Panc1 (cell line): ENCODE data around the gene FN3KRP. TPM values are rescaled to one million over a fixed set of nuclear protein-coding genes. Genes with fewer than 3 reads are reported as not detected.

Experiments
- ATAC-seq: fragments of 200-7000 bp; cut with Tn5 transposase; 2 replicates; pipeline ENCODE4 v1.9.1; 2020; ENCODE audit warnings: mild to moderate bottlenecking, moderate library complexity
- BruUV-seq: library from RNA; stranded (reverse); fragments of 400-500 nt; replicated peaks from 2 replicates; lab custom pipeline; 2021; lab: Mats Ljungman, UMichigan
- CTCF ChIA-PET: fragments of 300-600 bp; sonication (Branson Sonifier 250); formaldehyde crosslinking; loops from one replicate; lab custom pipeline; 2022; ENCODE audit warnings: antibody characterized with exemption; lab: Charles Lee
- POLR2A ChIA-PET: fragments of 300-600 bp; sonication (Branson Sonifier 250); formaldehyde crosslinking; loops from one replicate; lab custom pipeline; 2022; ENCODE audit warnings: antibody characterized with exemption; lab: Charles Lee
- DNase-seq: peaks from one replicate; pipeline ENCODE4 v3.0.0-alpha.2; 2010; ENCODE audit warnings: low read depth, low spot score
- H3K27ac ChIP-seq: 2 replicates; pipeline ENCODE4 v1.5.1; 2011; ENCODE audit warnings: mild to moderate bottlenecking, low read length, inconsistent platforms
- H3K27me3 ChIP-seq: fragments of 200-500 bp; sonication (Bioruptor generic); 2 replicates; pipeline ENCODE4 v1.6.0; 2014; ENCODE audit warnings: low read length, inconsistent platforms; ENCODE audit not compliant: control insufficient read depth, insufficient read depth
- H3K36me3 ChIP-seq: fragments of 200-500 bp; sonication (Bioruptor generic); 2 replicates; pipeline ENCODE4 v1.5.1; 2014; ENCODE audit warnings: inconsistent platforms, mild to moderate bottlenecking, low read length, moderate library complexity; ENCODE audit not compliant: control insufficient read depth, insufficient read depth
- H3K4me1 ChIP-seq: 2 replicates; pipeline ENCODE4 v1.5.1; 2011; ENCODE audit warnings: inconsistent platforms, mild to moderate bottlenecking, low read length, moderate library complexity; ENCODE audit not compliant: control insufficient read depth, insufficient read depth
- H3K4me3 ChIP-seq, 2 experiments: 2 replicates each; pipeline ENCODE4 v1.5.1; 2011 to 2012; ENCODE audit warnings: low read depth in 2 of 2, low read length in 2 of 2, mild to moderate bottlenecking in 2 of 2, inconsistent platforms in 1 of 2, moderate library complexity in 1 of 2
- H3K9me3 ChIP-seq: fragments of 200-500 bp; sonication (Bioruptor generic); 2 replicates; pipeline ENCODE4 v1.5.1; 2014; ENCODE audit warnings: low read depth, mild to moderate bottlenecking, inconsistent platforms, low read length, moderate library complexity; ENCODE audit not compliant: control insufficient read depth, insufficient read depth
- POLR2AphosphoS5 ChIP-seq: IDR thresholded peaks from 2 replicates; pipeline ENCODE4 v1.6.1; 2012; ENCODE audit warnings: mild to moderate bottlenecking, low read depth, low read length, moderate library complexity
- SIN3A ChIP-seq: IDR thresholded peaks from 2 replicates; pipeline ENCODE4 v1.6.1; 2012; ENCODE audit warnings: low read depth, mild to moderate bottlenecking, low read length, moderate library complexity, borderline replicate concordance; ENCODE audit not compliant: insufficient read depth
- TCF7L2 ChIP-seq: IDR thresholded peaks from 2 replicates; pipeline ENCODE4 v1.6.1; 2011; ENCODE audit warnings: mild to moderate bottlenecking, low read depth, low read length, inconsistent platforms
- in situ Hi-C: cut with HindIII; loops from 2 replicates; pipeline ENCODE4 v1.10.0; 2016; ENCODE audit warnings: low sequenced_read_pairs, low pct_unique_long_range_greater_than_20kb
- intact Hi-C: fragments of 100-400 bp; cut with micrococcal nuclease; formaldehyde crosslinking; loops from one replicate; pipeline ENCODE4 v1.10.0; 2022; ENCODE audit not compliant: unreplicated experiment
- total RNA-seq: library from RNA; stranded (reverse); gene quantifications from one replicate; pipeline ENCODE4 v1.2.1, GENCODE V29; 2021; ENCODE audit not compliant: unreplicated experiment
- TF ChIP-seq, protein P1 (sequence below): fragments of 450-650 bp; IDR thresholded peaks from 2 replicates; pipeline ENCODE4 v1.5.1; 2017; ENCODE audit warnings: mild to moderate bottlenecking
- TF ChIP-seq, protein P2 (sequence below), 2 experiments: IDR thresholded peaks; 2 replicates each; pipeline ENCODE4 v1.6.1; 2011 to 2012; ENCODE audit warnings: low read depth in 2 of 2, control low read depth in 1 of 2, low read length in 1 of 2, mild to moderate bottlenecking in 1 of 2, moderate library complexity in 1 of 2; ENCODE audit not compliant: insufficient read depth in 1 of 2

Gene FN3KRP
- total RNA-seq, 1 experiment from 2014 or later: 41.0 TPM

DNA sequence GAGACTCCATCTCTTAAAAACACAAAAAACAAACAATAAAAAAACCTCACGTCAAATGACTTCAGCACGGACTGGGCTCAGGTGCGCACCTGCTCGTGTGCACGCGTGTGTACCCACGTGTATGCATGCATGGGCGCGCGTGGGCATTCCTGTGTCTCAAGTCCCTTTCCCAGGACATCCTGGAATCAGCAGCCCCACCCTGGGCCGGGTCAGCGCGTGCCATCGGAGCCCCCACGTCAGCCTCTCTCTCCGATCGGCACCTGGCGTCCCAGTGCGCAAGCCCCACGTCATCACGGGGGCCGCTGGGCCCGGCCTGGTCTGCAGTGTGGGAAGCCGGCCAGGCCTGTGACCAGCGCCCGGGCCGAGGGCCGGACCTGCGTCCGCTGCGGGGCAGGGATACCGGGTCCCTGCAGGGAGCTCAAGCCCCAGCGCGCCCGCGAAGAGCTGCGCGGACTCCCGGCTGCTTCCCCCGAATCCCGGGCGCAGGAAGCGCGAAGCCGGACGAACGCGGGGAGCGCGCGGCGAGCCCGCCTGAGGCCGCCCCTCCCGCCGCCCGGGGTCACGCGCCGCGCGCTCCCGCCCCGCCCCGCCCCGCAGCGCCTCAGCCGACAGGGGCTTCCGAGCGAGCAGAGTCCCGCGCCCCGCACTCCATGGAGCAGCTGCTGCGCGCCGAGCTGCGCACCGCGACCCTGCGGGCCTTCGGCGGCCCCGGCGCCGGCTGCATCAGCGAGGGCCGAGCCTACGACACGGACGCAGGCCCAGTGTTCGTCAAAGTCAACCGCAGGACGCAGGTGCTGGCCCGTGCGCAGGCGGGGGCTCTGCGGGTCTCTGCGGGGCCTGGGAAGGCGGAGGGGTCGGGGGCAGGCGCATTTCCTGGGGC, 18.7 kb downstream of the FN3KRP start, which contains the start of gene FN3K:
FN3K (plus strand) TSS at position 629 of the 880 bp plus-strand sequence; CDS start at position 651, 22 bp downstream.
- ChIA-PET POLR2A (no interaction called here), CTCF (interaction anchor here (0.6 kb wide), 1 partner anchor 309 kb away, joined by 7 read pairs; no protein-coding TSS in a partner anchor)
- TF ChIP-seq SIN3A (0 out of 2 replicates have a peak, but pooled peaks have one; percentile 76), POLR2AphosphoS5 (peak; percentile 74), TCF7L2 (no peak)
- Histone ChIP-seq H3K27me3 (no peaks in the 10 kb centered on the region), H3K4me1 (no peaks in the 10 kb centered on the region), H3K4me3 (peak within 1 kb of the TSS; percentile 56 to 70), H3K36me3 (no peaks in the 10 kb centered on the region), H3K27ac (peak within 1 kb of the TSS; percentile 76), H3K9me3 (no peaks in the 10 kb centered on the region; the same call in 1 of the 2 replicates)
- peak; percentile 89 for ATAC-seq
- no TSS peak for BruUV-seq
- intact Hi-C loops: no loop called here
- in situ Hi-C loops: no loop called here
- no peak for DNase-seq

DNA sequence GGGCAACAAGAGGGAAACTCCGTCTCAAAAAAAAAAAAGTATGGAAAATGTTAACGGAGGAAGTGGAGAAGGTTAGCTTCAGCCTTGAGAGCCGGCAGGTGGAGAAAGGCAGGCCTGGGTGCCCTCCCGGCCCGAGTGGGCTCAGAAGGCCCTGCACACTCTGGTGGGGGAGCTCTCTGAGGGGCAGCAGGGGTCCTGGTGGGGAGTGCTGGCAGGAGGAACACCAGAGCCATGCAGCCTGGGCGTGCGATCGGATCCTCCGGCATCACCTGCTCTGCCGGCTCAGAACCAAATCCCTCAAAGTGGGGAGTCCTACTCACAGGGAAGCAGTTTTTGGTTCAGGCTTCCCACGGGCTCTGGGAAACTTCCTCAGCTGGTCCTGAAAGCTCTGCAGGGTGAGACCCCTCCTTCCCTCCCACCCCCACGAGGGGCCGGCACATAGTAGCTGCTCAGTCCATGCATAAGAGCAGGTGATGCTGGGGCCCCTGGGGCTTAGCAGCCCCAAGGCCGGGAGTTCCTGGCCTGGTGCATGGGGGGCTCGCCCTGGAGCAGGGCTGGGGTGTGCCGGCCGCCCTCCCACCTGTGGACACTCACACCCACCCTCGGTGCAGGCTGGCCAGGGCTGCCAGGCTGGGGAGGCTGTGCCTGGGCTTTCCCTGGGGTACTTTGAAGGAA, 20.1 kb downstream of the FN3KRP start:
- Histone ChIP-seq H3K9me3 (peaks cover 9% of the 10 kb centered on the region; the same call in 1 of the 2 replicates), H3K4me3 (peak overlapping the region; percentile 56 to 70), H3K27ac (peak overlapping the region; percentile 14; the same call in 1 of the 2 replicates), H3K36me3 (no peaks in the 10 kb centered on the region), H3K27me3 (no peaks in the 10 kb centered on the region), H3K4me1 (no peaks in the 10 kb centered on the region)
- TF ChIP-seq, protein P1, sequence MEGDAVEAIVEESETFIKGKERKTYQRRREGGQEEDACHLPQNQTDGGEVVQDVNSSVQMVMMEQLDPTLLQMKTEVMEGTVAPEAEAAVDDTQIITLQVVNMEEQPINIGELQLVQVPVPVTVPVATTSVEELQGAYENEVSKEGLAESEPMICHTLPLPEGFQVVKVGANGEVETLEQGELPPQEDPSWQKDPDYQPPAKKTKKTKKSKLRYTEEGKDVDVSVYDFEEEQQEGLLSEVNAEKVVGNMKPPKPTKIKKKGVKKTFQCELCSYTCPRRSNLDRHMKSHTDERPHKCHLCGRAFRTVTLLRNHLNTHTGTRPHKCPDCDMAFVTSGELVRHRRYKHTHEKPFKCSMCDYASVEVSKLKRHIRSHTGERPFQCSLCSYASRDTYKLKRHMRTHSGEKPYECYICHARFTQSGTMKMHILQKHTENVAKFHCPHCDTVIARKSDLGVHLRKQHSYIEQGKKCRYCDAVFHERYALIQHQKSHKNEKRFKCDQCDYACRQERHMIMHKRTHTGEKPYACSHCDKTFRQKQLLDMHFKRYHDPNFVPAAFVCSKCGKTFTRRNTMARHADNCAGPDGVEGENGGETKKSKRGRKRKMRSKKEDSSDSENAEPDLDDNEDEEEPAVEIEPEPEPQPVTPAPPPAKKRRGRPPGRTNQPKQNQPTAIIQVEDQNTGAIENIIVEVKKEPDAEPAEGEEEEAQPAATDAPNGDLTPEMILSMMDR: no peak
- TF ChIP-seq, protein P2, sequence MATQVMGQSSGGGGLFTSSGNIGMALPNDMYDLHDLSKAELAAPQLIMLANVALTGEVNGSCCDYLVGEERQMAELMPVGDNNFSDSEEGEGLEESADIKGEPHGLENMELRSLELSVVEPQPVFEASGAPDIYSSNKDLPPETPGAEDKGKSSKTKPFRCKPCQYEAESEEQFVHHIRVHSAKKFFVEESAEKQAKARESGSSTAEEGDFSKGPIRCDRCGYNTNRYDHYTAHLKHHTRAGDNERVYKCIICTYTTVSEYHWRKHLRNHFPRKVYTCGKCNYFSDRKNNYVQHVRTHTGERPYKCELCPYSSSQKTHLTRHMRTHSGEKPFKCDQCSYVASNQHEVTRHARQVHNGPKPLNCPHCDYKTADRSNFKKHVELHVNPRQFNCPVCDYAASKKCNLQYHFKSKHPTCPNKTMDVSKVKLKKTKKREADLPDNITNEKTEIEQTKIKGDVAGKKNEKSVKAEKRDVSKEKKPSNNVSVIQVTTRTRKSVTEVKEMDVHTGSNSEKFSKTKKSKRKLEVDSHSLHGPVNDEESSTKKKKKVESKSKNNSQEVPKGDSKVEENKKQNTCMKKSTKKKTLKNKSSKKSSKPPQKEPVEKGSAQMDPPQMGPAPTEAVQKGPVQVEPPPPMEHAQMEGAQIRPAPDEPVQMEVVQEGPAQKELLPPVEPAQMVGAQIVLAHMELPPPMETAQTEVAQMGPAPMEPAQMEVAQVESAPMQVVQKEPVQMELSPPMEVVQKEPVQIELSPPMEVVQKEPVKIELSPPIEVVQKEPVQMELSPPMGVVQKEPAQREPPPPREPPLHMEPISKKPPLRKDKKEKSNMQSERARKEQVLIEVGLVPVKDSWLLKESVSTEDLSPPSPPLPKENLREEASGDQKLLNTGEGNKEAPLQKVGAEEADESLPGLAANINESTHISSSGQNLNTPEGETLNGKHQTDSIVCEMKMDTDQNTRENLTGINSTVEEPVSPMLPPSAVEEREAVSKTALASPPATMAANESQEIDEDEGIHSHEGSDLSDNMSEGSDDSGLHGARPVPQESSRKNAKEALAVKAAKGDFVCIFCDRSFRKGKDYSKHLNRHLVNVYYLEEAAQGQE (IDR thresholded peaks at IDR 0.05; ENCODE audit: insufficient read depth in 1 of 2, low read depth in 2 of 2, low read length in 1 of 2): no peak
- TF ChIP-seq POLR2AphosphoS5: no peak
- TF ChIP-seq TCF7L2: no peak
- TF ChIP-seq SIN3A: no peak
- ATAC-seq (no peak), DNase-seq (no peak)
- POLR2A ChIA-PET: no interaction called here
- in situ Hi-C loops: no loop called here
- intact Hi-C loops: no loop called here
- CTCF ChIA-PET: no interaction called here
- BruUV-seq: TSS peak; percentile 72
